HG03378 (cell line): ENCODE data around the gene CPNE5.

Source experiments
- ATAC-seq: cut with Tn5 transposase; IDR thresholded peaks from one replicate; pipeline ENCODE4 v1.9.1; 2021; ENCODE audit warnings: mild to moderate bottlenecking, moderate library complexity; ENCODE audit not compliant: unreplicated experiment

Gene CPNE5

GRCh38 chr6:36838896-36839748, at the start of gene CPNE5:
Gene CPNE5, minus strand, starts transcription at chr6:36839444. Its CDS starts 67 bp downstream, at chr6:36839377.
- ATAC-seq: no peak

GRCh38 chr6:36888115-36888643, 48.9 kb upstream of the CPNE5 start:
- no peak for ATAC-seq

GRCh38 chr6:36886950-36887618, 47.8 kb upstream of the CPNE5 start:
- ATAC-seq: no peak

GRCh38 chr6:36885461-36886401, 46.5 kb upstream of the CPNE5 start, which contains the start of gene C6orf89:
Gene C6orf89, plus strand, starts transcription at chr6:36885952. Its CDS starts 13,493 bp downstream, at chr6:36899445.
- peak; percentile 95 for ATAC-seq

- no peak for ATAC-seq
Observed at GRCh38 chr6:36884610-36885009, 45.4 kb upstream of the CPNE5 start.

- ATAC-seq: no peak
Observed at GRCh38 chr6:36875250-36875633, 36.0 kb upstream of the CPNE5 start.

- ATAC-seq: peak; percentile 75
Observed at GRCh38 chr6:36874443-36875249, 35.4 kb upstream of the CPNE5 start, which contains the start of gene PPIL1. Gene PPIL1, minus strand, starts transcription at chr6:36874803. Its CDS starts 31 bp downstream, at chr6:36874772.

- ATAC-seq: no peak
Observed at GRCh38 chr6:36873612-36874442, 34.6 kb upstream of the CPNE5 start.

GRCh38 chr6:36873115-36873514, 33.9 kb upstream of the CPNE5 start:
- no peak for ATAC-seq

- no peak for ATAC-seq
Observed at GRCh38 chr6:36871686-36872085, 32.4 kb upstream of the CPNE5 start.

- ATAC-seq: no peak
Observed at GRCh38 chr6:36867471-36868224, 28.4 kb upstream of the CPNE5 start.

GRCh38 chr6:36865835-36866234, 26.6 kb upstream of the CPNE5 start:
- no peak for ATAC-seq

- ATAC-seq: no peak
Observed at GRCh38 chr6:36863670-36864540, 24.7 kb upstream of the CPNE5 start.

GRCh38 chr6:36862848-36863382, 23.7 kb upstream of the CPNE5 start:
- ATAC-seq: no peak

- no peak for ATAC-seq
Observed at GRCh38 chr6:36862164-36862847, 23.1 kb upstream of the CPNE5 start.

GRCh38 chr6:36860126-36860525, 20.9 kb upstream of the CPNE5 start:
- no peak for ATAC-seq
